ENCODE results near the gene HBD. TPM values are rescaled to one million over a fixed set of nuclear protein-coding genes. Genes with fewer than 3 reads are reported as not detected.

HBD gene
- total and polyA plus RNA-seq, 2 donors (not counting 1 experiment from before 2014, with no cell fraction given), result 5.9 to 53.4 TPM

GRCh38 chr11:5229796-5230195 lies 4.5 kb downstream of the HBD start:
- no peaks in the 10 kb centered on the region for H3K79me2 ChIP-seq (ENCODE audit: control insufficient read depth, insufficient read depth, low read length)
- no peak overlapping the region for H2AFZ ChIP-seq (ENCODE audit: low read length)
- no peak for DNase-seq (ENCODE audit: low read depth in 2 of 2)

GRCh38 chr11:5229356-5229755 lies 4.9 kb downstream of the HBD start:
- Histone ChIP-seq H3K4me2 (ENCODE audit: extremely low read depth, insufficient read depth, low read length) (no peak overlapping the region), H3K9me3 (ENCODE audit: control insufficient read depth, insufficient read depth, low read depth, low read length) (no peaks in the 10 kb centered on the region)
- TF ChIP-seq EZH2 (IDR thresholded peaks at IDR 0.05; ENCODE audit: low read length, missing control alignments), result no peak
- TF ChIP-seq CTCF (conservative IDR thresholded peaks at IDR 0.05 in 1 of 2, IDR thresholded peaks at IDR 0.05 in 1 of 2; ENCODE audit: low read depth in 1 of 2, low read length in 2 of 2), result no peak

More at GRCh38 chr11:5229796-5230195, 4.5 kb downstream of the HBD start:
- Histone ChIP-seq H4K20me1 (ENCODE audit: control insufficient read depth, extremely low read depth, insufficient read depth, low read length) (no peaks in the 10 kb centered on the region), H3K27ac (ENCODE audit: insufficient read depth, low read length) (no peak overlapping the region), H3K9me3 (ENCODE audit: control insufficient read depth, insufficient read depth, low read depth, low read length) (no peaks in the 10 kb centered on the region), H3K9ac (ENCODE audit: insufficient read depth, low read length) (no peak overlapping the region), H3K27me3 (ENCODE audit: control insufficient read depth, insufficient read depth, low read length) (no peaks in the 10 kb centered on the region), H3K4me2 (ENCODE audit: extremely low read depth, insufficient read depth, low read length) (no peak overlapping the region), H3K36me3 (ENCODE audit: control insufficient read depth, insufficient read depth, low read length) (no peaks in the 10 kb centered on the region), H3K4me1 (ENCODE audit: control insufficient read depth, extremely low read depth, insufficient read depth, low read length) (peaks cover 7% of the 10 kb centered on the region), H3K4me3 (replicated peaks in 1 of 4; ENCODE audit: control extremely low read depth in 1 of 4, insufficient read depth in 1 of 4, low read depth in 3 of 4, low read length in 4 of 4) (no peak overlapping the region)
- TF ChIP-seq CTCF (conservative IDR thresholded peaks at IDR 0.05 in 1 of 2, IDR thresholded peaks at IDR 0.05 in 1 of 2; ENCODE audit: low read depth in 1 of 2, low read length in 2 of 2) (no peak), EZH2 (IDR thresholded peaks at IDR 0.05; ENCODE audit: low read length, missing control alignments) (no peak)

GRCh38 chr11:5228124-5228523 lies 6.2 kb downstream of the HBD start:
- no peaks in the 10 kb centered on the region for H3K79me2 ChIP-seq (ENCODE audit: control insufficient read depth, insufficient read depth, low read length)
- no peak overlapping the region for H3K4me3 ChIP-seq (replicated peaks in 1 of 4; ENCODE audit: control extremely low read depth in 1 of 4, insufficient read depth in 1 of 4, low read depth in 3 of 4, low read length in 4 of 4)
- TF ChIP-seq CTCF (conservative IDR thresholded peaks at IDR 0.05 in 1 of 2, IDR thresholded peaks at IDR 0.05 in 1 of 2; ENCODE audit: low read depth in 1 of 2, low read length in 2 of 2) (no peak), EZH2 (IDR thresholded peaks at IDR 0.05; ENCODE audit: low read length, missing control alignments) (no peak)
- no peak overlapping the region for H3K9ac ChIP-seq (ENCODE audit: insufficient read depth, low read length)
- no peaks in the 10 kb centered on the region for H3K4me1 ChIP-seq (ENCODE audit: control insufficient read depth, extremely low read depth, insufficient read depth, low read length)
- no peaks in the 10 kb centered on the region for H3K27me3 ChIP-seq (ENCODE audit: control insufficient read depth, insufficient read depth, low read length)
- no peak overlapping the region for H2AFZ ChIP-seq (ENCODE audit: low read length)
- DNase-seq (ENCODE audit: low read depth in 2 of 2), result no peak
- H3K4me2 ChIP-seq (ENCODE audit: extremely low read depth, insufficient read depth, low read length), result no peak overlapping the region
- H4K20me1 ChIP-seq (ENCODE audit: control insufficient read depth, extremely low read depth, insufficient read depth, low read length), result no peaks in the 10 kb centered on the region
- H3K9me3 ChIP-seq (ENCODE audit: control insufficient read depth, insufficient read depth, low read depth, low read length), result no peaks in the 10 kb centered on the region
- no peaks in the 10 kb centered on the region for H3K36me3 ChIP-seq (ENCODE audit: control insufficient read depth, insufficient read depth, low read length)
- no peak overlapping the region for H3K27ac ChIP-seq (ENCODE audit: insufficient read depth, low read length)

More at GRCh38 chr11:5229356-5229755, 4.9 kb downstream of the HBD start:
- Histone ChIP-seq H3K9ac (ENCODE audit: insufficient read depth, low read length) (no peak overlapping the region), H2AFZ (ENCODE audit: low read length) (no peak overlapping the region), H3K79me2 (ENCODE audit: control insufficient read depth, insufficient read depth, low read length) (no peaks in the 10 kb centered on the region), H3K4me3 (replicated peaks in 1 of 4; ENCODE audit: control extremely low read depth in 1 of 4, insufficient read depth in 1 of 4, low read depth in 3 of 4, low read length in 4 of 4) (no peak overlapping the region), H3K4me1 (ENCODE audit: control insufficient read depth, extremely low read depth, insufficient read depth, low read length) (peaks cover 6% of the 10 kb centered on the region), H4K20me1 (ENCODE audit: control insufficient read depth, extremely low read depth, insufficient read depth, low read length) (no peaks in the 10 kb centered on the region), H3K27ac (ENCODE audit: insufficient read depth, low read length) (no peak overlapping the region), H3K27me3 (ENCODE audit: control insufficient read depth, insufficient read depth, low read length) (no peaks in the 10 kb centered on the region), H3K36me3 (ENCODE audit: control insufficient read depth, insufficient read depth, low read length) (no peaks in the 10 kb centered on the region)
- no peak for DNase-seq (ENCODE audit: low read depth in 2 of 2)

Measured in fibroblast of lung (primary cell).